ENCODE measurements around the gene NSD1. TPM values are rescaled to one million over a fixed set of nuclear protein-coding genes. Genes with fewer than 3 reads are reported as not detected.
A peak's percentile ranks its signal among the peaks of the same experiment; 100 is the strongest.

Gene NSD1
- total RNA-seq, 1 donor from 2014 or later = 111 TPM

GRCh38 chr5:177195307-177195952 is 61.9 kb downstream of the NSD1 start:
- H3K4me1 Mint-ChIP-seq (ENCODE audit: unreplicated experiment) = no peaks in the 10 kb centered on the region
- H3K9me3 Mint-ChIP-seq (ENCODE audit: unreplicated experiment) = no peaks in the 10 kb centered on the region
- peaks cover 23% of the 10 kb centered on the region for H3K36me3 Mint-ChIP-seq (ENCODE audit: low read depth, unreplicated experiment)
- no peaks in the 10 kb centered on the region for H3K27me3 Mint-ChIP-seq (ENCODE audit: unreplicated experiment)
- no peak overlapping the region for H3K27ac Mint-ChIP-seq (ENCODE audit: unreplicated experiment)
- no peak overlapping the region for H3K4me3 Mint-ChIP-seq (ENCODE audit: unreplicated experiment)
- DNase-seq (ENCODE audit: low spot score) = no peak
- TF ChIP-seq CTCF (IDR thresholded peaks at IDR 0.05; ENCODE audit: unreplicated experiment) = no peak

- Mint-ChIP-seq H3K9me3 (ENCODE audit: unreplicated experiment) (no peaks in the 10 kb centered on the region), H3K27ac (ENCODE audit: unreplicated experiment) (no peak overlapping the region), H3K4me1 (ENCODE audit: unreplicated experiment) (no peaks in the 10 kb centered on the region), H3K4me3 (ENCODE audit: unreplicated experiment) (no peak overlapping the region), H3K36me3 (ENCODE audit: low read depth, unreplicated experiment) (peaks cover 26% of the 10 kb centered on the region), H3K27me3 (ENCODE audit: unreplicated experiment) (no peaks in the 10 kb centered on the region)
- no peak for DNase-seq (ENCODE audit: low spot score)
- TF ChIP-seq CTCF (IDR thresholded peaks at IDR 0.05; ENCODE audit: unreplicated experiment) = no peak
These were observed 65.2 kb downstream of the NSD1 start for GRCh38 chr5:177198738-177199137.

- Mint-ChIP-seq H3K27me3 (ENCODE audit: unreplicated experiment) (no peaks in the 10 kb centered on the region), H3K36me3 (ENCODE audit: low read depth, unreplicated experiment) (peaks cover 21% of the 10 kb centered on the region), H3K4me3 (ENCODE audit: unreplicated experiment) (no peak overlapping the region), H3K27ac (ENCODE audit: unreplicated experiment) (no peak overlapping the region), H3K9me3 (ENCODE audit: unreplicated experiment) (no peaks in the 10 kb centered on the region), H3K4me1 (ENCODE audit: unreplicated experiment) (no peaks in the 10 kb centered on the region)
- TF ChIP-seq CTCF (IDR thresholded peaks at IDR 0.05; ENCODE audit: unreplicated experiment) = no peak
- no peak for DNase-seq (ENCODE audit: low spot score)
These were observed 70.7 kb downstream of the NSD1 start for GRCh38 chr5:177204281-177204680.

GRCh38 chr5:177209610-177210009 is 76.0 kb downstream of the NSD1 start:
- no peaks in the 10 kb centered on the region for H3K9me3 Mint-ChIP-seq (ENCODE audit: unreplicated experiment)
- H3K4me3 Mint-ChIP-seq (ENCODE audit: unreplicated experiment) = no peak overlapping the region
- TF ChIP-seq CTCF (IDR thresholded peaks at IDR 0.05; ENCODE audit: unreplicated experiment) = no peak
- H3K27me3 Mint-ChIP-seq (ENCODE audit: unreplicated experiment) = no peaks in the 10 kb centered on the region
- no peaks in the 10 kb centered on the region for H3K4me1 Mint-ChIP-seq (ENCODE audit: unreplicated experiment)
- peaks cover 43% of the 10 kb centered on the region for H3K36me3 Mint-ChIP-seq (ENCODE audit: low read depth, unreplicated experiment)
- H3K27ac Mint-ChIP-seq (ENCODE audit: unreplicated experiment) = no peak overlapping the region
- no peak for DNase-seq (ENCODE audit: low spot score)

GRCh38 chr5:177212242-177212641 is 78.7 kb downstream of the NSD1 start:
- no peak for DNase-seq (ENCODE audit: low spot score)
- Mint-ChIP-seq H3K27ac (ENCODE audit: unreplicated experiment) (no peak overlapping the region), H3K4me1 (ENCODE audit: unreplicated experiment) (no peaks in the 10 kb centered on the region), H3K27me3 (ENCODE audit: unreplicated experiment) (no peaks in the 10 kb centered on the region), H3K9me3 (ENCODE audit: unreplicated experiment) (no peaks in the 10 kb centered on the region), H3K36me3 (ENCODE audit: low read depth, unreplicated experiment) (peaks cover 38% of the 10 kb centered on the region), H3K4me3 (ENCODE audit: unreplicated experiment) (peak overlapping the region; percentile 29)
- TF ChIP-seq CTCF (IDR thresholded peaks at IDR 0.05; ENCODE audit: unreplicated experiment) = no peak

Measured in endothelial cell (in vitro differentiated cells).